HUES6 (cell line): ENCODE measurements around the gene ZFAND2A.

ENCODE experiments used
- H3K27ac ChIP-seq: 2 replicates; pipeline ENCODE4 v1.7.0; 2013; ENCODE audit warnings: low read depth, mild to moderate bottlenecking, low read length, inconsistent platforms
- H3K27me3 ChIP-seq: 2 replicates; pipeline ENCODE4 v1.6.1; 2013; ENCODE audit warnings: low read length; ENCODE audit not compliant: control insufficient read depth, insufficient read depth
- H3K36me3 ChIP-seq: 2 replicates; pipeline ENCODE4 v1.6.1; 2013; ENCODE audit warnings: low read length; ENCODE audit not compliant: control insufficient read depth, insufficient read depth
- H3K4me1 ChIP-seq: 2 replicates; pipeline ENCODE4 v1.6.1; 2013; ENCODE audit warnings: low read length; ENCODE audit not compliant: control insufficient read depth, insufficient read depth
- H3K4me3 ChIP-seq: 2 replicates; pipeline ENCODE4 v1.5.1; 2013; ENCODE audit warnings: low read depth, low read length
- H3K9ac ChIP-seq: one replicate; pipeline ENCODE4 v1.6.1; 2013; ENCODE audit warnings: mild to moderate bottlenecking, low read length
- H3K9me3 ChIP-seq: 2 replicates; pipeline ENCODE4 v1.6.1; 2013; ENCODE audit warnings: low read depth, low read length; ENCODE audit not compliant: control insufficient read depth, insufficient read depth

The ZFAND2A gene

GRCh38 chr7:1193593-1194424 is 33.8 kb upstream of the ZFAND2A start:
- Histone ChIP-seq H3K9me3 (no peaks in the 10 kb centered on the region), H3K27ac (no peak overlapping the region), H3K4me3 (no peak overlapping the region), H3K27me3 (peaks cover 25% of the 10 kb centered on the region; the same call in 1 of the 2 replicates), H3K4me1 (no peaks in the 10 kb centered on the region), H3K36me3 (no peaks in the 10 kb centered on the region), H3K9ac (no peak overlapping the region)

GRCh38 chr7:1192171-1192676 is 32.2 kb upstream of the ZFAND2A start:
- H3K9ac ChIP-seq = no peak overlapping the region
- no peak overlapping the region for H3K4me3 ChIP-seq
- no peaks in the 10 kb centered on the region for H3K4me1 ChIP-seq
- no peaks in the 10 kb centered on the region for H3K9me3 ChIP-seq
- H3K27me3 ChIP-seq = peaks cover 28% of the 10 kb centered on the region; the same call in 1 of the 2 replicates
- no peak overlapping the region for H3K27ac ChIP-seq
- H3K36me3 ChIP-seq = no peaks in the 10 kb centered on the region

- Histone ChIP-seq H3K27me3 (peaks cover 33% of the 10 kb centered on the region; the same call in 1 of the 2 replicates), H3K9me3 (no peaks in the 10 kb centered on the region), H3K27ac (no peak overlapping the region), H3K9ac (no peak overlapping the region), H3K36me3 (no peaks in the 10 kb centered on the region), H3K4me1 (no peaks in the 10 kb centered on the region), H3K4me3 (no peak overlapping the region)
Measured at GRCh38 chr7:1189986-1190772, 30.2 kb upstream of the ZFAND2A start.

GRCh38 chr7:1188720-1189294 is 28.8 kb upstream of the ZFAND2A start:
- no peaks in the 10 kb centered on the region for H3K9me3 ChIP-seq
- no peak overlapping the region for H3K9ac ChIP-seq
- H3K4me1 ChIP-seq = no peaks in the 10 kb centered on the region
- no peaks in the 10 kb centered on the region for H3K36me3 ChIP-seq
- H3K27me3 ChIP-seq = peaks cover 24% of the 10 kb centered on the region; the same call in 1 of the 2 replicates
- H3K4me3 ChIP-seq = no peak overlapping the region
- H3K27ac ChIP-seq = no peak overlapping the region

- Histone ChIP-seq H3K27ac (no peak overlapping the region), H3K9me3 (no peaks in the 10 kb centered on the region), H3K9ac (no peak overlapping the region), H3K4me3 (no peak overlapping the region), H3K36me3 (no peaks in the 10 kb centered on the region), H3K27me3 (peaks cover 18% of the 10 kb centered on the region; the same call in 1 of the 2 replicates), H3K4me1 (no peaks in the 10 kb centered on the region)
Measured at GRCh38 chr7:1187127-1187526, 27.1 kb upstream of the ZFAND2A start.

- Histone ChIP-seq H3K9ac (no peak overlapping the region), H3K9me3 (0 out of 2 replicates have a peak, but pooled peaks cover 2% of the 10 kb centered on the region), H3K4me3 (no peak overlapping the region), H3K27me3 (peaks cover 6% of the 10 kb centered on the region; the same call in 1 of the 2 replicates), H3K4me1 (no peaks in the 10 kb centered on the region), H3K36me3 (no peaks in the 10 kb centered on the region), H3K27ac (no peak overlapping the region)
Measured at GRCh38 chr7:1181640-1182039, 21.6 kb upstream of the ZFAND2A start.

- Histone ChIP-seq H3K27me3 (peaks cover 6% of the 10 kb centered on the region; the same call in 1 of the 2 replicates), H3K4me1 (no peaks in the 10 kb centered on the region; the same call in 1 of the 2 replicates), H3K36me3 (no peaks in the 10 kb centered on the region), H3K27ac (no peak overlapping the region), H3K9ac (no peak overlapping the region), H3K4me3 (no peak overlapping the region), H3K9me3 (0 out of 2 replicates have a peak, but pooled peaks cover 2% of the 10 kb centered on the region)
Measured at GRCh38 chr7:1181031-1181430, 21.0 kb upstream of the ZFAND2A start.

- Histone ChIP-seq H3K9me3 (0 out of 2 replicates have a peak, but pooled peaks cover 2% of the 10 kb centered on the region), H3K4me1 (peaks cover 4% of the 10 kb centered on the region), H3K27me3 (no peaks in the 10 kb centered on the region), H3K9ac (no peak overlapping the region), H3K36me3 (no peaks in the 10 kb centered on the region), H3K4me3 (no peak overlapping the region), H3K27ac (no peak overlapping the region)
Measured at GRCh38 chr7:1176891-1177373, 16.9 kb upstream of the ZFAND2A start.

- Histone ChIP-seq H3K9me3 (0 out of 2 replicates have a peak, but pooled peaks cover 2% of the 10 kb centered on the region), H3K27me3 (no peaks in the 10 kb centered on the region), H3K36me3 (no peaks in the 10 kb centered on the region), H3K27ac (no peak overlapping the region), H3K9ac (no peak overlapping the region), H3K4me1 (peaks cover 4% of the 10 kb centered on the region), H3K4me3 (peak overlapping the region; percentile 43)
Measured at GRCh38 chr7:1175967-1176851, 16.2 kb upstream of the ZFAND2A start.

GRCh38 chr7:1175597-1175966 is 15.6 kb upstream of the ZFAND2A start:
- Histone ChIP-seq H3K9me3 (0 out of 2 replicates have a peak, but pooled peaks cover 2% of the 10 kb centered on the region), H3K9ac (no peak overlapping the region), H3K4me3 (0 out of 2 replicates have a peak overlapping the region, but pooled peaks have one; percentile 43), H3K27me3 (no peaks in the 10 kb centered on the region), H3K27ac (no peak overlapping the region), H3K36me3 (no peaks in the 10 kb centered on the region), H3K4me1 (peaks cover 4% of the 10 kb centered on the region)
